SK-N-SH (cell line): ENCODE results near the gene CMYA5. TPM values are rescaled to one million over a fixed set of nuclear protein-coding genes. Genes with fewer than 3 reads are reported as not detected.

ENCODE experiments used
- ELF1 ChIP-seq: IDR thresholded peaks from 2 replicates; pipeline ENCODE4 v1.4.0; 2012
- FOSL2 ChIP-seq: IDR thresholded peaks from 2 replicates; pipeline ENCODE4 v1.4.0; 2012; ENCODE audit warnings: low read depth, mild to moderate bottlenecking, moderate library complexity, borderline replicate concordance
- NRF1 ChIP-seq: IDR thresholded peaks from 2 replicates; pipeline ENCODE4 v1.6.1; 2012; ENCODE audit warnings: low read depth, mild to moderate bottlenecking, low read length
- RXRA ChIP-seq: IDR thresholded peaks from 2 replicates; pipeline ENCODE4 v1.4.0; 2012; ENCODE audit warnings: low read depth, mild to moderate bottlenecking, borderline replicate concordance
- TCF12 ChIP-seq: IDR thresholded peaks from 2 replicates; pipeline ENCODE4 v1.4.0; 2012
- polyA plus RNA-seq, 3 experiments: library from polyadenylated mRNA; depleted of rRNA; stranded (reverse); fragments of >200 nt; gene quantifications; 2 replicates each; pipeline ENCODE4 v1.2.3, GENCODE V29; 2012
- small RNA-seq, 7 experiments: library from RNA; depleted of rRNA; stranded (forward); fragments of <200 nt; gene quantifications; one replicate each; pipeline ENCODE3, GENCODE V24; 2012

Gene CMYA5
- polyA plus RNA-seq, 1 of the 3 experiments (the other 2 are of a cell fraction) = 0.12 TPM

DNA sequence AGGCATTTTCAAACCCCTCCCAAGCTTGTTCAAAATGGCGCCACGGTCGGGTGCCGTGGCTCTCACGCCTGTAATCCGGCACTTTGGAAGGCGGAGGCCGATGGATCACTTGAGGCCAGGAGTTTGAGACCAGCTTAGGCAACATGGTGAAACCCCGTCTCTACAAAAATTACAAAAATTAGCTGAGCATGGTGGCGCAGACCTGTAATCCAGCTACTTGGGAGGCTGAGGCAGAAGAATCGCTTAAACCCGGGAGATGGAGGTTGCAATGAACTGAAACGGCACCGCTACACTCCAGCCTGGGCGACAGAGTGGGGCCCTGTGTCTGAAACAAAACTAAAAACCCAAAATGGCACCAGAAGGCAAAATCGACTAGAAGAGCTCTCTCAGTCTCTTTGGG, 159.4 kb downstream of the CMYA5 start (continued):
- TF ChIP-seq ELF1 (no peak), RXRA (no peak), TCF12 (no peak), NRF1 (no peak), FOSL2 (no peak)

Small RNAs within 50 kb of the gene (small RNA-seq; reads per million reads assigned to genes)
- 0 to 3.5 (median 0) reads per million in 7 experiments for gene AC008496.1

Other genes starting within 250 kb of the CMYA5 start
- 2.2 and 2.9 TPM in 2 replicates for gene HOMER1, start 175.7 kb upstream of the CMYA5 start, polyA plus RNA-seq (2012; rRNA removed)
- 18.9 and 24.9 TPM in 2 replicates for gene TENT2, start 77.4 kb upstream of the CMYA5 start, polyA plus RNA-seq (2012; rRNA removed)